DMS153 treated with DMSO at 0.1 percent for 48 hours (cell line): ENCODE results near the gene ORM2.

Experiments used
- DNase-seq: peaks from one replicate; lab custom pipeline; 2025; ENCODE audit not compliant: unreplicated experiment; lab: John Stamatoyannopoulos, UW

The ORM2 gene

DNA sequence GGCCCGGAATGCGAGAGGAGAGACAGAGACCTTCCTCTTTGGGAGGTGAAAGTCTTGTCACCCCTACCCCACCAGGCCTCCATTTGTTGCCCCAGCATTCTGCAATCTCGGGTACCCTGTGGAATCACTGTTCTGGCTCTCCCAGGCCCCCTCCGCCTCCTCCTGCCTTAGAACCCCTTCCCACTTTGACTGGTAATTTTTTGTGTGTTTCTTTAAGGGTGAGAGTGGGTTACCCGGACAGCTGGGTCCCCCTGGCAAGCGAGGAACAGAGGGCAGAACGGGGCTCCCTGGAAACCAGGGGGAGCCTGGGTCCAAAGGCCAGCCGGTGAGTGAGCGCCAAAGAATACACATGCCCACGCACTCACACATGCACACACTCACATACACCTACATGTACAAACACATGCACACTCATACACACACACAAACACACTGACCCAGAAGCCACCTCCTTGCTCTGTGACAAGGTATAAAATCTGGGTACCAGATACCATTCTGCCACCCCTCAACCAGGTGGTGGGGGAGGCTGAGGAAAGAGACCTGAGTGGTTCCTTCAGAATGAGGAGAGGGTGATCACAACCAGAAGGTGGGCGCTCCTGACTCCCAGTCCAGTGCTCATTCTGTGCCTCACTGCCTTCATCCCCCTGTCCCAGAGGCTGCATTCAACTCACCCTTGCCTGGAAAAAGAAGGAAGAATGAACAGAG is 37.6 kb upstream of the ORM2 start:
- DNase-seq = no peak

DNA sequence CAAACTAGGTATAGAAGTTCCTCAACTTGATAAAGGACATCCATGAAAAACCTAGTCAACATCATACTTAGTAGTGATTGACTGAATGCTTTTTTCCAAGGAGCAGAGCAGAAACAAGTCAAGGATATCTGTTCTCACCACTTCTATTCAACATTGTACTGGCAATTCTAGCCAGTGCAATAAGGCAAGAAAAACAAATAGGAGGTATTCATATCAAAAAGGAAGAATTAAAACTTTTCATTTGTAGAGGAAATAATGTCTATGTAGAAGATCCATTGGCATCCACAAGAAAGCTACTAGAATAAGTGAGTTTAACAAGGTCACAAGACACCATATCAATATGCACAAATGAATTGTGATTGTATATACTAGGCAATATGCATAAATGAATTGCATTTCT is 35.0 kb upstream of the ORM2 start:
- no peak for DNase-seq

DNA sequence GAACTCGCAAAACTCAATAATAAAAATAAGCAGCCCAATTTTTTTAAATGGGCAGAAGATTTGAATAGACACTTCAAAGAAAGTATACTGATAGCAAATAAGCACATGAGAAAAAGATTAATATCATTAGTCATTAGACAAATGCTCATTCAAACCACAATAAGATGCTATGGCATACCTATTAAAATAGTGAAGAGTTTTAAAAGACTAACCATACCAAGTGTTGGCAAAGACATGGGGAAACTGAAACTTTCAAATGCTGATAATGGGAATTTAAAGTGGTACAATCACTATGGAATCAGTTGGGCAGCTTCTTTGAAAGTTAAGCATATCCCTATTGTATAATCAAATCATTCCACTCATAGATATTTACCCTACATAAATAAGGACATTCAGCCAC is 33.3 kb upstream of the ORM2 start:
- no peak for DNase-seq

DNA sequence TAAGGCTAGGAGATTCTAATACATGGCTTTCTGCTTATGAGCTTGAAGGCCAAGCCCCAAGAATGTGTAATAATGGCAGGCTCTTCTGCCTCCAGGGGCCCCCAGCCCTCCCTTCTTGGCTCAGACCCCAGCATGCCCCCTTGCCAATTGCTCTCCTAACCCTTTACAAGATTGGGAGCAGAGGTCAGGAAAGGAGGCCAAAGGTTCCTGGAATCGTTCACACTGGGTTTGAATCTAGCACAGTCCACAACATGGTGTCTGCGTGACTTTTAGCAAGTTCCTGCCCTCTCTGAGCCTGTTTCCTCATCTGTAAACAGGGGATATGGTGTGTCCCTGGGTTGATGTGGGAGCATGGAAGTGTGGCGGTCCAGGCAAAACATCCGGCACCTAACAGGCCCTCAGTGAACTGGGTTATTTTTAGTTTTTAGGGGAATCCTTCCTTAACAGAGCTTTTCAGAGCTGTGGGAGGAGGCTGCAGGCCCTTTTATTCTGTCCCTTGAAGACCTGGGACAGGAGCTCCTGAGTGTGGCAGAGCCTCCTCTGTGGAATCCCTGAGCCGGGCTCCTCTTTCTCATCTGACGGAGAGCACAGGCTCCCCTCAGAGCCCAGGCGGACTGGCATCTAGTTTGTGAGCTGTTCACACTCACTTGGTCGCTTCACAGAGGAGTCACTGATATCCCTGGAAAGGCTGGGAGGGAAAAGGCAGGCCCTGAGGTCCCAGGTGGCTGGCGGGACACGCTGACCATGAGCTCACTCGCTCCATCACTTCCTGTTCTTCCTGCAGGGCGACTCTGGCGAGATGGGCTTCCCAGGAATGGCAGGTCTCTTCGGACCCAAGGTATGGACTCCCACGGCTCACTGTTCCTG is 30.1 kb upstream of the ORM2 start:
- no peak for DNase-seq

DNA sequence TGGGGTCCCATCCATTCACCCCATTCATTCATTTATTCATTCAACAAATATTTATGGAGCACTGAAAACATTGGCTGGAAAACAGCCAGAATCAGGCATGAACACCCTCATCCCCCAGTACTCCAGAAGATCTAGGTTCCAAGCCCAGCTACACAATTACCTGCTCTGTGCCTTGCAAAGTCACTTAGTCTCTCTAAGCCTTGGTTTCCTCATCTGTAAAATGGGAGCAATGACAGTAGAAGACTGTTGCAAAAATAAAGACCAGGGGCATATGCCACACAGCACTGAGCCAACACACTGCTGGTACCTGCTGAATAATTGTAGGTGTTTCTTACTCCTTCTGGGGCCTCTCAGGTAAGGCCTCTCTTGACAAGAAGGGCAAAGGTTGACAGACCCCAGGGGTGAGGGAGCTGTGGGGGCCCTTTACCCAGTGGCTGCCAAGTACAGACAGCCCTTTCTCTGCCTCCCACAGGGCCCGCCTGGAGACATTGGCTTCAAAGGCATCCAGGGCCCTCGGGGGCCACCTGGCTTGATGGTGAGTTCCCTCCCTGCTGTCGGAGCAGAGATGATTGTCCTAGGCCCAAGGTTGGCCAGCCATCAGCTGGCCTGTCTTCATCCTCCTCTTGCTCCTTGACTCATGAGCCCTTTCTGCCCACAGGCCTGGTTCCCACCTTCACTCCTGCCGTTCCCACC is 29.4 kb upstream of the ORM2 start:
- DNase-seq = no peak

DNA sequence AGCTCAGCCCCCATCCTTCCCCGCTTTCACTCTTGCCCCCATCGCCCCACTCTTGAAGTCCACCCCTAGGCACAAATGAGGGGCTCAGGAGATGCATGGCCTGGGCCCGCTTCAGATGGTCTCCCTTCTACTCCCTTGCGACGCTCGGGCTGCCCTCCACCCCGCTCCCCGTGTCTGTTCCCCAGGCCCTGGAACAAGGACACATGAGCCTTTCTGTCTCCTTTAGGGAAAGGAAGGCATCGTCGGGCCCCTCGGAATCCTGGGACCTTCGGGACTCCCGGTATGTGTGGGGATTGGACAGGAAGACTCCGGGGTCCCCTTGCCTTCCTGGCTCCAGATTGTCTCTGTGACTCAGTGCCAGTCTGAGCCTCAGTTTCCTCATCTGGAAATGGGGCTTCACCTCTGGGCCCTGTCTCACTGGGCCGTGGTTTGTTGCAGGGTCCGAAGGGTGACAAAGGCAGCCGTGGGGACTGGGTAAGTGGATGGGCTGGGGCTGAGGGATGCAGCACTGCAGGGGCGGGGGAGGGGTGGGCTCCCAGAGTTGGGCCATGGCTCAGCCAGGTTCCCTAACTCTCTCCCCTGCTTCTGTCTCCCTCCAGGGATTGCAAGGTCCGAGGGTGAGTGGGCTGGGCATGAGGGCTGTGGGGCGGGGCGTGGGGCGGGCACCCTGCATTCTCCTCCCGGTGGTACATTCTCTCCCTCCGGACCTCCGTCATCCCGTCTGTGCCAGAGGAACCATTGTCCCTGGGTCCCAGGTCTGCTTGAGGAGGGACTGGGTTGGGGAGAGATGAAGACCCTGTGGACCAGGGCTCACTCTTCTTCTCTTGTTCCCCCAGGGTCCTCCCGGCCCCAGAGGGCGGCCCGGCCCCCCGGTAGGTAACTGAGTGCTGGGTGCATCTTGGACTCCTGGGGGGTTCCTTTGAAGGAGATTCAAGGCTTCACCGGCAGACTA is 28.5 kb upstream of the ORM2 start:
- DNase-seq = no peak

DNA sequence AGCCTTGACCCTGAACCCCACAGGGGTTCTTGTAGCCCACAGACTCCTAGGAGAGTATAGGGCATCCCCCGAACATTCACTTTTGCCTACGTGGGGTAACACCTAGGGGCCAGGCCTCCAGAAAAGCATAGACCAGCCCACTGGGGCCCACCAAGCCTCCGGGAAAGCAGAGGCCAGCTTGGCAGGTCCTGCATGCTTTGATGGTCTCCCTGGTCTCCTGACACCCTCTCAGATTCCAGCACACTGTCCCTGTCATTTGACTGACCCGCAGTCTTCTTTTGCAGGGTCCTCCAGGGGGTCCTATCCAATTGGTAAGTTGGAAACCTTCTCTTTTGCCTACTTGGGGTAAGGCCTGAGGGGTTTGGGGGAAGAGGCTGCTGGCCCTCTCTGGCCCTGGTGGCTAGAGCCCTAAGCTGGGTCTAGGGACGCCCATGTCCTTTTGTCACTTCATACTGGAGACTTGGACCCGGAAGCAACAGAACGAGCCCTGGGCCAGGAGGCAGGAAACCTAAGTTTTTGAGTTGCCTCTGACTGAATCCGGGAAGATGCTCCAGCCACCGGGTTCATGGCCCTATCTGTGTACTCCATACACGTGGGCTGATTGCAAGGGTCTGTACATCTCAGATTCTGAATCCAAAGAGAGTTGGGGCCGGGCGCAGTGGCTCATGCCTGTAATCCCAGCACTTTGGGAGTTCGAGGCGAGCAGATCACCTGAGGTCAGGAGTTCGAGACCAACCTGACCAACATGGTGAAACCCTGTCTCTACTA is 27.7 kb upstream of the ORM2 start:
- no peak for DNase-seq

DNA sequence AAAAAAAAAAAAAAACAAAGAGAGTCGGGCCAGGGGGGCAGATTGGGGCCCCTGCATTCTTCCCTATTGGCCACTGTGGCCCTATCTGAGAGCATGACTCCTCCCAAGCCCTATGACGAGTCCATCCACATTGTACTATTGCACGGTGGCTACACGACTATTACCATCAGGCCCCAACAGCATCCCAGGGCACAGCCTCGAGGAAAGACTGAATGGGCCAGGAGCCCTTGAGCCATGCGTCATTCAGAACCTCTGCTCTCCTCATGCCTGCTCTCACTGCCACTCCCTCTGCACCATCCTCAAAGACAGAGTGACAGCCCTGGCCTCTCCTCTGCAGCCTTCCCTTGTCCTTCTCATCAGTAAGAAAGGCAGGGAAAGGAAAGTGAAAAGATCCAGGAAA is 26.9 kb upstream of the ORM2 start:
- no peak for DNase-seq

DNA sequence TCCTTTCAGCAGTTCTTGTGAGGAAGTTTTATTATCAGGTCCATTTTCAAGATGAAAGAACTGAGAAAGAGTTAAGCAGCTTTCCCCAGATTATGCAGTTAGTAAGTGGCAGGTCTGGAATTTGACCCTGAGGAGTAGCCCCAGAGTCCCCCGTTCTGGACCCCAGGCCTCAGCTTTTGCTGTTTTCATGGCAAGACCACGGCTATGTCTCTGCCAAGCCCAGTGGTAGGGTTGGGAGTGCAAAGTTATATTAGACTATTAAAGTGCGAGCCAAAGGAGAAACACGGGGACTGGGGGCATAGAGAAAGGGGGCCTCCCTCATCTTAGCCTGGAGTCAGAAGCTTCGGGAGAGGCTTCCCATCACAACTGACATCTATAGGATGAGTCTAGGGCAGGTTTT is 26.1 kb upstream of the ORM2 start:
- DNase-seq = no peak

DNA sequence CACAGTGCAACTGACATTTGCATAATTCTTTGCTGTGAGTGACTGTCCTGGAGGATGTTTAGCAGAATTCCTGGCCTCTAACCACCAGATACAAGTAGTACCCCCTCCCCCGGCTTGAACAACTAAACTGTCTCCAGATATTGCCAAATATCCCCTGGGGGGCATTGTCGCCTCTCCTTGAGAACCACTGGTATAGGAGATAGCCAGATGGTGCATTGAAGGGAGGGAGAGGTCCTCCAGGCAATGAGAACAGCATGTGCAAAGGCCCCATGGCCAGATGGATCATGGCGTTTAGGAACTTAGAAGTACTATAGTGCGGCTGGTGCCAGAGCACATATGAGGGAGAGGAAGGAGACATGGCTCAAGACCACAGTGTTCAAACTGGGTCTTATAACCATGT is 25.7 kb upstream of the ORM2 start:
- no peak for DNase-seq

DNA sequence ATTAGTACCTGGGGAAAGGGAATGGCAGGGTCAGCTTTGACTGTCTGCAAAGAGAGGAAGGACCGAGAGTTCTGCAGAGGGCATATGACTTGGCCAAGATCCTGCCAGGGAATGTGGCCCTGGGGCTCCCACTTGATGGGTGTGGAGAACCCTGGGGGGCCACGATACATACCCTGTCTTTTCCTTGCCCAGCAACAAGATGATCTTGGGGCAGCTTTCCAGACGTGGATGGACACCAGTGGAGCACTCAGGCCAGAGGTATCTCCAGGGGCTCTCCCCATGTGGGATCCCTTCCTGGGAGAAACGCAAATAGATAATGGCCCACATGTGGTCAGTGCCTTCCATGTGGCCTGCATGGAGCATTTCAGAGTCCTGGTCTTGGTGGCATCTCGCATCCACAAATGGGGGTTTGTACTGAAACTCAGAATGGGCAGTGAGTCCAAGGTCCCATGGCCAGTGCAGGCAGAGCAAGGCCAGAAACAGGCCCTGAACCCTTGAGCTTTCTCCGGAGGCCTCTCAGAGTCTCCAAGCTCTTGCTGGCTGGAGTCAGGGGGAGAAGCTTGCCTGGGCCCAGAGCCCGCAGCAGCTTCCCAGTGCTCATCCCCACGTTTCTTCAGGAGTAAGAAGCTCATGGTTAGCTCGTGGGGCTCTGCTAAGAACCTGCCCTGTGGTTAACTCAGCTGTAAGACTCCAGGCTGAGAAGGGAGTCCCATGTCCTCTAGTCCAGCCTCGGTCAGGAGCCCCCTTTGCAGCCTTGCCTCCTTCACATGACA is 25.1 kb upstream of the ORM2 start:
- no peak for DNase-seq

DNA sequence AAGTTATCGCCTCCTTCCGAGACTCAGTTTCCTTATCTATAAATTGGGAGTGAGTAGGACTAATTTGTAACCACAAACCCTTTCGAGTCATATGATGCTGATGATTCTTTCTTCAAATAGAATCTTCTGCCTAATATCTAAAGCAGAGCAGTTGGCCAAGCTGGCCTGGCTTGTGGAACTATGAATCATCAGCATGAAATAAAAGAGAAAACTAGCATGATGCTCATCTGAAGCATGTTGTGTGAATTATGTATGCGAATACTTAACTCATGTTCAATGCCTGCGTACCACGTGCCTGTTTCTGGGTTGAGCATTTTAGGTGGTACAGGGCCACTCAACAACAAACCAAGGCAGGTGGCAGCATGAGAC is 21.8 kb upstream of the ORM2 start:
- no peak for DNase-seq

DNA sequence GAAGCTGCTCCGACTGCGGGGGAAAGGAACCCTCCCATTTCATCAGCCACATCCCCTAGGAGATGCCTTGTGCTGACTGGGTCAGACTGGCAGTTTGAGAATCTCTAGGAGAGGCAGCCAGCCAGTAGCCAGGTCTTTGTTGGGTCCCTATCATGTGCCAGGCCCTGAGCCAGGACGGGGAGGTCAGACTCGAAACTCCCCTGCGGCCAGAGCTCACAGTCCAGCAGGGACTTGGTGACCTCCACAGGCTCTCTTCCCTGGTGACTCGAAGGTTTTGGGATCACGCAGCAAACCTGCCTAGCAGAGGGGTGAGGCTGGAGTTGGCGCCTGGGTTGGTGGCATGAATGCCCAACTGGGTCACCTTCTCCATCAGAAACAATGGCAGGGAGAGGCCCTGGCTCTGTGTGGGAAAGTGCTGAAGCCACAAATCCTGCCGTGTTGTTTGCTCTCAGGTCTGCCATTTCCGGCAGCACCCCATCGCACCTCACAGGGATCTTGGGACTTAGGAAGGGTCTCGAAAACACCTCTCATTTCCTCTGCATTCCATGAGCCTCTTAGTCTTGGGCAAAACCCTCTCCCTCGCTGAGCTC is 21.2 kb upstream of the ORM2 start:
- no peak for DNase-seq

DNA sequence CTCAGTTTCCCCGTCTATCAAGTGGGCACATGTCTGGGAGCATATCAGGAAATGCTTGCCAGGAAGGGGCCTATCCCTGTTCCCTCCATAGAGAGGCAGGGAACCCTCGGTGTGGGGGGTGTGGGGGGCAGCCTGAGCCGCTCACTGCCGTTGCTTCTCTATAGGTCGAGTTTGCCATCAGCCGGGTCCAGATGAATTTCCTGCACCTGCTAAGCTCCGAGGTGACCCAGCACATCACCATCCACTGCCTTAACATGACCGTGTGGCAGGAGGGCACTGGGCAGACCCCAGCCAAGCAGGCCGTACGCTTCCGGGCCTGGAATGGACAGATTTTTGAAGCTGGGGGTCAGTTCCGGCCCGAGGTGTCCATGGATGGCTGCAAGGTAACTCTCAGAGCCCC is 20.6 kb upstream of the ORM2 start:
- DNase-seq = no peak

DNA sequence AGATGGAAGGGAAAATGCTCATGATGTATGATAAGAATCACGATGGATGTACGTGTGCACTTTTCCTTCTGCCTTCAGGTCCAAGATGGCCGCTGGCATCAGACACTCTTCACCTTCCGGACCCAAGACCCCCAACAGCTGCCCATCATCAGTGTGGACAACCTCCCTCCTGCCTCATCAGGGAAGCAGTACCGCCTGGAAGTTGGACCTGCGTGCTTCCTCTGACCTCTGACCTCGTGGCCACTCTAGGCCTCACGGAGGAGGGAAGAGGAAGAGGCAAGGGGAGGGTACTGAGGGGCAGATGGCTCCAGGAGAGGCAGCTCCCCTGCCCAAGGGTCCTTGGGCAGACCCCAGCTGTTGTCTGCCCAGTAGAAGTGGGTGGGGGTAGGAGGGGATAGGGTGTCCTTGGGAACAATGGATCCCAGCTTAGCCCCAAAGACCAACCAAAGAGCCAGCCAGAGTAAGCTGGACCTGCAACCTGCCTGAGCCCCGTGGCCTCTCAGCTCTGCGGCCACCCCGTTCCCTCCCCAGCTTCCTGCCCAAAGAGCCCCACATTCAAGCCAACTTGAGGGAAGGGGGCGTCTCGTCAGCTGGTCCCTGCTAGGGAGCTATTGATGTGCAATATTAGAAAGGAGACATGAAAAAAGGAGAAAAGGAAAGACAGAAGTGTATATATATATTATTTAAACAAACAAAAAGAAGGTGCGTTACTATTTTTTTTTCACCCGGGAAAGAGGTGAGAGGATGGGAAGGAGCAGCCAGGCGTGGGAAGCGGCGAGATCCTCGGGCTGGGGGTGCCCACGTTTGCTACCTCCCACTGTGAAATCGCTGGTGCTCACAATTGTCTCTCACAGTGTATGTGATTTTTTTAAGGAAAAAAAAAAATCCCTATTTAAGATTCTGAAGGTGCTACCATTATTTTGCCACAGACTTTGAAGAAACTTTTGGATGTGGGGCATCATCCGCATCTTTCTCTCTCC is 18.9 kb upstream of the ORM2 start:
- DNase-seq = no peak

DNA sequence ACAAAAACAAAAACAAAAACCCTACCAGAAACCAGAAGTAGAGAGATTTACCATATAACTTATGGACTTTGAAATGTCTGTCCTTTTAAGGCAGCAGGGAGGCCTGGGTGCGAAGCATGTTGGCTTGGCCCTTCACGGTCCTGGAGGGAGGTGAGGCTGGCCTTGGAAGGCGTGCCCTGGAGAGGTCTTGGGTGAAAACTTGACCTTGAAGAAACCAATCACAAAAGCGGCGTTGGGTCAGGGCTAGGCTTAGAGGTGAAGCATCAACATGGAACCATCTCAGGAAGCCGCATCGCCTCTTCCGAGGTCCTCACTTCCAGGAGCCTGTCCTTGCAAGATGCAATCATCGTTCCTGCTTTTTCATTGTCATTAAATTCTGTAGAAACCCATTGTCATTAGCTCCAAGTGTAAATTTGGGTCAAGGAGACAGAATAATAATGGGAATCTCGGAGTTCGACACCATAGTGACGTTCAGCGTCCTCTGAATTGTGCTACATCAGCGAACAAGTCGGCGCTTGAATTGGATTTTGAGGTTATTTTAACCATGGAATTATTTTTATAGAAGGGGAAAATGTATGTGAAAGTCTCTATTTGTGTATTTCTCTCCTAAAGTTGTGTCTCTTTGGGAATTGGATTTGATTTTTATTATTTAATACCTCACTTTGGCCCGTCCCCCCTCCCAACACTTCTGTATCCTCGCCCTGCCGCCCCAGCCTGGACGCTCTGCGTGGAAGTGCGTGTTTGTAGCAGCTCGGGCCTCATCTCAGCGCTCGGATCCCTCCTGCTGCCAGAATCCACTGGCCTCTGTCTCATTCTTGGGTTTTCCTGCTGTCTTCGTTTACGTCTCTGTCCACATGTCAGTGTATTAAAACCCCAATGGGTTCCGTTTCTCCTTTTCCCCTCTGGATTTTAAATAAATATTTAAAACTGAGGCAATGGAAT is 17.8 kb upstream of the ORM2 start:
- no peak for DNase-seq

DNA sequence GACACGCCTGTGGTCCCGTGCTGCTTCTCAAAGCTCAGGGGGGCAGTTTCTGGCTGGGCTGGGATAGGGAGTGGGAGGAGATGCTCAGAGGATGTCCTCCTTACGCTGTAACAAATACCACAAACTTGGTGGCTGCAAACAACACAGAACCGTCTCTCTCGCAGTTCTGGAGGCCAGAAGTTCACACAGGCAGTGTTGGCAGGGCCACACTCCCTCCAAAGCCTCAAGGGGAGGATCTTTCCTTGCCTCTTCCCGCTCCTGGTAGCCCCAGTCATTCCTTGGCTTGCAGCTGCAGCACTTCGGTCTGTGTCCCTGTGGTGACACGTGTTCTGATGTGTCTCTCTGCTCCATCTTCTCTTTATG is 17.2 kb upstream of the ORM2 start:
- DNase-seq = no peak
